C1 segment of cervical spinal cord (tissue), 14 donors: ENCODE results near the gene GMCL2.
A peak's percentile ranks its signal among the peaks of the same experiment; 100 is the strongest.

ENCODE experiments used
- DNase-seq, 14 donors: peaks; one replicate each; lab custom pipeline; 2025; lab: John Stamatoyannopoulos, UW

Gene GMCL2

GRCh38 chr5:178182158-178182876 is 4.9 kb downstream of the GMCL2 start:
- DNase-seq: no peak

- DNase-seq: no peak
Measured at GRCh38 chr5:178180141-178180863, 6.9 kb downstream of the GMCL2 start.

DNA sequence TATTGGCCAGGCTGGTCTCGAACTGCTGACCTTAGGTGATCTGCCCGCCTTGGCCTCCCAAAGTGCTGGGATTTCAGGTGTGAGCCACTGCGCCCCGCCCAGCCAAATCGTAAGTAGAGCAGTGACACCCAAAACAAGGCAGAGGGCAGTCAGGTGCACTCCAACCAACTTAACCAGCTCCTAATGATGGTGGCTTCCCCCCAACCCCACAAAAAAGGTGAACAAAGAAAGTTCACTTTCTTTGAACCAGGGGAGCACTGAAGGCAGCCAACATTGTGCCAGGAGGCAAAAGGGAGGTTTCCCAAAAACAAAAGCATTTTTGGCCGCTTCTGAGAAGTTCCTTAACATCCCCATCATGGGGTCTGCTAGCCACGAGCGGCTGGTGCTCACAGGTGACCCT is 9.6 kb downstream of the GMCL2 start:
- no peak for DNase-seq

DNA sequence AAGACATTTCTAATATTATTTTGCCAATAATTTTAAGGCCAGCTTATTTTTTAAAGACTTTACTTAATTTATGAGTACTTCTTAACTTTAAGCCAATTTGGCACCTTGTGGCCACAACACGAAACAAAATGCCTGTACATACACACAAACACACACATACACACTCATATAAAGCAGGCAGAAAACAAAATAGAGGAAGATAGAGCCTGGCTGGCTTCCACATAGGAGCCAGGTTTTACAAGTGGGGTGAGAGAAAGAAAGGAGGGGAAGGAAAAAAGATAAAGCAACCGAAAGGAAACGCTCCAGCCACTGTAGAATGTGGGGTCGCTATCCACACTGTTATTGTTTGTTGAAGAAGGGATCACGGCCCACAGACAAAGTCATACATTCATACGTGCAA is 10.4 kb downstream of the GMCL2 start:
- no peak for DNase-seq

- DNase-seq: no peak
Measured at GRCh38 chr5:178174456-178174855, 12.7 kb downstream of the GMCL2 start.

DNA sequence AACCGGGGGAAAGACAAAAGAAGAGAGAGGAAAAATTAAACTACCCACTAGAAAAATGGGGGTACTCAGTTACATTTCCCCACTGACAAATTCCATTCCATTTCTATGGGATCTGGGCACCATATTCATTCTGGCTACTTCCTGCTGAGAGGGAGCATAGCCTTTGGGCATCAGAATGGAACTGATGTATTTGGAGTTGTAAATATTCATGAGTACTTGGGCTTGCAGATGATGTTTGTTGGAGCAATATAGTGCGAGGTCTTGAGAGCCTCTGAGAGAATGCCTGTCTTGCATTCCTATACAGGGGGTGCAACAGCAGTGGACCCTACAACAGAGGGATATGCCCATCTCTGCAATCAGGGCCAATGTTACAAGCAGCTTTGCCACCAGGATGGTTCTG is 16.7 kb downstream of the GMCL2 start:
- no peak for DNase-seq

- DNase-seq: no peak
Measured at GRCh38 chr5:178165581-178165980, 21.6 kb downstream of the GMCL2 start.

GRCh38 chr5:178163772-178164735 is 23.1 kb downstream of the GMCL2 start:
- peak in 12 of 14 donors; percentile 11 to 77 (median 68) for DNase-seq

DNA sequence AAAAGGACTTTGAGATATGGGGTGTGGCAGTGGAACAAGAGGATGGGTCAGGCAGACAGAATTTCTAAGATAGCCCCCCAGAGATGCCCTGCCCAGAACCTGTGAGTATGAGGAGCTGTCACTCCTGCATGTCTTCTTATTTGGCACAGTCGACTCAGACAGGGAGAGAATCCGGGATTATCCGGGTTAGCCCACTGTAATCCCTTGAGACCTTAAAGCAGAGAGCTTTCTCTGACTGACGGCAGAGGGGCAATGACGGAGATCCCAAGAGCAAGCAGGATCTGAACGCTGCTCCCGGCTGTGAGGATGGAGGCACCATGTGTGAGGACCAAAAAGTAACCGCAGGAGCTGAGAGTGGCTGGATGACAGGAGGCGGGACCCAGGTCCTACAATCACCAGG is 24.7 kb downstream of the GMCL2 start:
- no peak for DNase-seq

DNA sequence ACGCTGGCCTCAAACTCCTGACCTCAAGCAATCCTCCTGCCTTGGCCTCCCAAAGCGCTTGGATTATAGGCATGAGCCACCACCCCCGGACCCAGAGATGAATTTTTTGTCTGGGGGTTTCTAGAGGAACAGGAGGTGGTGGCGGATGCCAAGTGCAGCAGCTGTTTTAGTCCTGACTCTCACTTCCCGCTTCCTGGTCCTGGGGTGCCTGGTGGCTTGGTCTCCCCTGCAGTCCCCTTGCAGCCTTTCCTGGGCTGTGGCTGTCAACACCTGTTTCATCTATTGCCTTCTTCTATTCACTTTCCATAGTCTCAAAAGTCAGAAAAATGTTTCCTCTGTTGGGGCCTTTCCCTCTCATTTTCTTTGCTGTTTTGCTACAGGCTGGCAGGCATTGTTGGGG is 27.0 kb downstream of the GMCL2 start:
- no peak for DNase-seq

DNA sequence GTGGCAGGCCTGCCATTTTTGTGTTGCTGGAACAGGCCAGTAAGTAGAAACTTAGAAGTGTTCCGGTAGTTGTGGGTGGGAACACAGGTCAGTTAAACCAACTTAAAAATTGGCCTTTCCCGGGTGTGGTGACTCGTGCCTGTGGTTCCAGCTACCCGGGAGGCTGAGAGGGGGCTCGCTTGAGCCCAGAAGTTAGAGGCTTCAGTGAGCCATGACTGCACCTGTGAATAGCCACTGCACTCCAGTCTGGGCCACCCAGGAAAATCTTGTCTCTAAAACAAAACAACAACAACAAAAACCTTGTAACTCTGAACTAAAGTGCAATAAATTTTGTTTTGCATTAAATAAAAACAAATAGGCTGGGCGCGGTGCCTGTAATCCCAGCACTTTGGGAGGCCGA is 32.1 kb downstream of the GMCL2 start:
- DNase-seq: no peak

DNA sequence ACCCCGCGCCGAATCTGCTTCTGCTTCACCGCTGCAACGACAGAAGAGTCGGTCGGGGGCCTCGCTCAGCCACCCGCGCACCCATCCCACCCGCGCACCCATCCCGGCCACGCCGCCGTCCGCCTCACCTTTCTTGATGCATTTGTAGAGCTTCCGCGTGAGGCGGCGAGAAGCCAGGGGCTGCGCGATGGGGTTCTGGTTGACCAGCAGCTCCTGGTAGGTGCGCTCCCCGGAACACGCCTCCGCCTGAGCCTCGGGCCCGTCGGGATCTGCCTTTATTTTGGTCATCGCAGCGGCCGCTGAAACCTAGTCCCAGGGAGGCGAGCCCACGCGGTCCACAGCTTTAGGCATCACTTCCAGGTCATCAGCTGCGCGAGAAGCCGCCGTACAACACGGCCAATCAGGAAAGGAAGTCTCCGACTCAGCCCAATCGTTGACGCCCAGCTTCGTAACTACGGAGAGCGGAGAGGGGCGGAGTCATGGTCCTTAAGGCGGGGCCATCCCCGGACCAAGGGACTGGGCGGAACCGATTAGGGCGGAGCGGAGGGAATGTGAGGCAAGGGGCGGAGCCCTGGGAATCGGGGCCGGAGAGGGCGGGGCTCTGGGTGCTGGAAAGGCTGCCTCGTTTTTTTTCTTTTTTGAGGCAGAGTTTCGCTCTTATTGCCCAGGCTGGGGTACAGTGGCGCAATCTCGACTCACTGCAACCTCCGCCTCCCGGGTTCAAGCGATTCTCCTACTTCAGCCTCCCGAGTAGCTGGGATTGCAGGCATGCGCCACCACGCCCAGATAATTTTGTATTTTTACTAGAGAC is 33.4 kb downstream of the GMCL2 start, which contains the start of gene NHP2:
Gene NHP2, minus strand, starts transcription at position 356 of the 811 bp plus-strand sequence. Its CDS starts 68 bp downstream, at position 288.
- DNase-seq: peak; percentile 59 to 99 (median 96)

DNA sequence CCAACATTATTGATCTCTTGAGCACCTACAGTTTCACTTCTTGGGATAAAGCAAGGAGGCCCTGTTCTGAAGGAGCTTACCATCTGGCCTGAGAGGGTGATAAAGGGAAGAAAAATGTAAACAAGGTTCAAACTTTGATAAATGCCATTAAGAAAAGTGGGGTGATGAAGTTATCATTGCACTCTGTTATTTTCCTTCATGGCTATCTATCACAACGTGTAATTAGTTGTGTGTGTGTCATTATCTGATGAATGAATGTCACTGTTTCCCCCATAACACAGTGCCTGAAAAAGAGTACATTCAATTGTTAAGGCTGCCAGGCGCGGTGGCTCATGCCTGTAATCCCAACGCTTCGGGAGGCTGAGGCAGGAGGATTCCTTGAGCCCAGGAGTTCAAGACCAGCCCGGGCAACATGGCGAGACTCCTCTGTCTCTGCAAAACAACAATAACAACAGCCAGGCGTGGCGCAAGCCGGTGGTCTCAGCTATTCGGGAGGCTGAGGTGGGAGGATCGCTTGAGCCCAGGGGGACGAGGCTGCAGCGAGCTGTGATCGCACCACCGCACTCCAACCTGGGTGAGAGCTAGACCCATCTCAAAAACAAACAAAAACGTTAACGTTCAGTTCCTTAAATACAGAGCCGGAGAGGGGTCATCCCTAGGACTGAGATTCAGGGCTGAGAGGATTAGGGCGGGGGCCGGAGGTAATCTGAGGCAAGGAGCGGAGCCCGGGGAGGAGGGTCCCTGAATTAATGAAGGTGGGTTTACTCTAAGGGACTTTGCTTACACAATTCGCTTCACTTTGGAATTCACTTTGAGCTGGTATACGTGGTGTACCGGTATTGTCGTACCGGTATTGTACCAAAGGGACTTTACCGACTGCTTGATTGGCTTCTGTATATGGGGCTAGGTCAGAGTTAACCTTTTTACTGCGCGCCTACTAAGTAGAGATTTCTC is 34.4 kb downstream of the GMCL2 start:
- no peak for DNase-seq

- no peak for DNase-seq
Measured at GRCh38 chr5:178150977-178151734, 36.0 kb downstream of the GMCL2 start.

- DNase-seq: no peak
Measured at GRCh38 chr5:178149199-178149932, 37.8 kb downstream of the GMCL2 start.

DNA sequence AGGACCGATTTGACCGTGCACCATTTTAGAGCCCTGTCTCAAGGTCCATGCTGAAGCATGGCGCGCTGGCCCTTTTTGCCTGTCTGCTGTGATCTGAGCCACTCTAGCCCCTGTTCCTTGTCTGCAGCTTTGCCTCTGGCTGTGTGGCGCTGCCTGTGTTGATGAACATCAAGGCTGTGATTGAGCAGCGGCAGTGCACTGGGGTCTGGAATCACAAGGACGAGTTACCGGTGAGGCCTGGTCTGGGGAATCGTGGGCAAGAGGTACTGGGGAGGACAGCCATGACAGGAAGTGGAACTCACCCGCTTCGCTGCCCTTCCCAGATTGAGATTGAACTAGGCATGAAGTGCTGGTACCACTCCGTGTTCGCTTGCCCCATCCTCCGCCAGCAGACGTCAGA is 39.8 kb downstream of the GMCL2 start:
- no peak for DNase-seq

DNA sequence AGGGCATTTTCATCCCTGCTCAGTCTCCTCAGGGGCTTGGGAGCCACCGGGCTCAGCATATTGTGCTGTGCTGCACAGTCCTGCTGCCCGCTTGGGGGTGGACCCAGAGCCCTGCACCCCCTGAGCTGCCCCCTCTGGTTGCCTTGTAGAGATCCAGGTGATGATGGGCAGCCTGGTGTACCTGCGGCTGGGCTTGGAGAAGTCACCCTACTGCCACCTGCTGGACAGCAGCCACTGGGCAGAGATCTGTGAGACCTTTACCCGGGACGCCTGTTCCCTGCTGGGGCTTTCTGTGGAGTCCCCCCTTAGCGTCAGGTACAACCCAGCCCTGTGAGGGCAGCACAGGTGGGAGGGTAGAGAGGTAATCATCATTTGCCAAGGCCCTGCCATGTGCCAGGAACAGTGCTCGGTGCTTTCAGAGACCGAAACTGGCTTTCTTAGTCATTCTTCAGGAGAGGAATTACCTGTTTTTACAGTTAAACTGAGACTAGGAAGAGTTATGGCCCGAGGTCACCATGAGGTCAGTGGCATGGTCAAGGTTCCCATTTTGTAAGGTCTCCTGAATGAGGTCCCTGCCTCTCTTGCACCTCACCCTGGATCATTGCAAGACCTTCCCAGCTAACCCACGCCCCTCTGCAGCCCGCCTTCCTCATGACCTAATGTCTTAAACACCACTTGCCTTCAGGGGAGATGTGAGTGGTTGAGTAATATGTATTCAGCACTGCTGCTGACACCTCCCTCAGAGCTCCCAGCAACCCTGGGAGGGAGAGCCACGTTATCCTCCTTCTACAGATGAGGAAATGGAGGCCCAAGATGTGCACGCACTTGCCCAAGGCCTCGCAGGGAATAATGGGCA is 41.0 kb downstream of the GMCL2 start:
- DNase-seq: peak in 1 of 14 donors; percentile 2
